GM13977 (cell line): ENCODE measurements around the gene APOBEC3C.
"Not testable (repeated sequence)": the region's sequence is repeated elsewhere in the genome, so short reads cannot be mapped to it uniquely, and the experiment has no call there.

Experiments
- DNase-seq: peaks from one replicate; pipeline ENCODE4 v3.0.0; 2012; ENCODE audit warnings: low spot score
- CTCF ChIP-seq: IDR thresholded peaks from 2 replicates; pipeline ENCODE4 v1.5.1; 2012; ENCODE audit warnings: mild to moderate bottlenecking, control low read depth; ENCODE audit not compliant: insufficient read depth; ENCODE audit errors: extremely low read depth, missing control alignments
- in situ Hi-C: fragments of 300-500 bp; cut with MboI; formaldehyde crosslinking; loops from one replicate; pipeline ENCODE4 v1.12.0; 2022; ENCODE audit warnings: low sequenced_read_pairs, low pct_unique_long_range_greater_than_20kb, mixed read lengths, inconsistent platforms; ENCODE audit not compliant: unreplicated experiment

APOBEC3C gene

GRCh38 chr22:38996105-38996504 is 18.0 kb upstream of the APOBEC3C start:
- in situ Hi-C loops: no loop called here
- TF ChIP-seq CTCF: no peak
- no peak for DNase-seq

- TF ChIP-seq CTCF: no peak
- in situ Hi-C loops: no loop called here
- no peak for DNase-seq
These were observed 16.5 kb upstream of the APOBEC3C start for GRCh38 chr22:38997518-38997917.

GRCh38 chr22:39003165-39003638 is 10.9 kb upstream of the APOBEC3C start:
- TF ChIP-seq CTCF: peak; percentile 72
- in situ Hi-C loops: loop anchor here (10.0 to 25.0 kb wide), 2 partner anchors 122 to 309 kb away; partner anchors contain the start of gene RPL3
- DNase-seq: peak; percentile 84

GRCh38 chr22:39007177-39007576 is 6.9 kb upstream of the APOBEC3C start:
- DNase-seq: no peak
- TF ChIP-seq CTCF: no peak
- in situ Hi-C loops: loop anchor here (10.0 to 25.0 kb wide), 2 partner anchors 118 to 305 kb away; partner anchors contain the start of gene RPL3

GRCh38 chr22:39008271-39008850 is 5.7 kb upstream of the APOBEC3C start:
- in situ Hi-C loops: loop anchor here (10.0 to 25.0 kb wide), 2 partner anchors 116 to 304 kb away; partner anchors contain the start of gene RPL3
- DNase-seq: not testable (repeated sequence)

- no peak for TF ChIP-seq CTCF
- in situ Hi-C loops: loop anchor here (25.0 kb wide), 1 partner anchor 301 kb away; the partner anchor contains the start of gene RPL3
- DNase-seq: no peak
These were observed 3.1 kb upstream of the APOBEC3C start for GRCh38 chr22:39010946-39011345.
